Vagina (tissue), 2 donors: ENCODE measurements around the gene GAA.

ENCODE experiments used
- POLR2A ChIP-seq, 2 donors: fragments of 450-650 bp; IDR thresholded peaks; one replicate each; pipeline ENCODE4 v1.6.1; 2017; ENCODE audit warnings: antibody characterized with exemption in 2 of 2, mild to moderate bottlenecking in 2 of 2, moderate library complexity in 2 of 2
- TF ChIP-seq, protein P1 (sequence below), 3 experiments: fragments of 450-650 bp in 2 of 3; fragments of 200-600 bp in 1 of 3; sonication (generic) in 1 of 3; IDR thresholded peaks; one replicate each; pipeline ENCODE4 v1.5.1; 2017 to 2019; ENCODE audit warnings: antibody characterized with exemption in 3 of 3, mild to moderate bottlenecking in 2 of 3, moderate library complexity in 2 of 3

DNA sequence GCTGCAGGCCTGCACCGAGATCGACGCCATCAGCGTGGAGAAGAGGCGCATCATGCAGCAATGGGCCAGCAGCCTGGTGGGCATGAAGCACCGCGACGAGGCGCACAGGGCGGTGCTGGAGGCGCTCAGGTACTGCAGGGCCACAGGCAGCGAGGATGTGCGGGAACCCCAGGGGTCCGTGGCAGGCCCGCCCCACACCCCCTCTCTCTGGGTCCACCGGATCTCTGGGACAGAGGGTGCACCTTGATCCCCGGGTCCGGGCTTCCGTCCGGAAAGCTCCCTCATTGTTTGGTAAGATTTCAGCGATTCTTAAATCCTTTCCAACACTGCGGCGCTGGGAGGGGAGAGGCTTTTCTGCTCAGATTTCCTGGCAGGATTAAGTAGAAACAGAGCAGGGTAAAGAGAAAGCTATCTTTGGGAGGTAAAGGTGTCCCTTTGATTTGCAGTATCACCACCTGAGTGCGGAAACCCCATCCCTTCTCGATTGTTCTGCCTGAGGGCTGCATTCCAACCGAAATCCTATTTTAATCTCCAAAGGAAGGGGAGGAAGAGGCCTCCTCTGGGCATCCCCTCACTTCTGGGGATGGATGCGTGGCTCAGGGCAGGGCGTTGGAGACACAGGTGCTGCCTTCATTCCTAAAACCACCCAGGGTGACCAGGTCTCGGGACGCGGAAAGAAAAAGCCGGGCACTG lies 35.8 kb upstream of the GAA start:
- TF ChIP-seq, protein P1, sequence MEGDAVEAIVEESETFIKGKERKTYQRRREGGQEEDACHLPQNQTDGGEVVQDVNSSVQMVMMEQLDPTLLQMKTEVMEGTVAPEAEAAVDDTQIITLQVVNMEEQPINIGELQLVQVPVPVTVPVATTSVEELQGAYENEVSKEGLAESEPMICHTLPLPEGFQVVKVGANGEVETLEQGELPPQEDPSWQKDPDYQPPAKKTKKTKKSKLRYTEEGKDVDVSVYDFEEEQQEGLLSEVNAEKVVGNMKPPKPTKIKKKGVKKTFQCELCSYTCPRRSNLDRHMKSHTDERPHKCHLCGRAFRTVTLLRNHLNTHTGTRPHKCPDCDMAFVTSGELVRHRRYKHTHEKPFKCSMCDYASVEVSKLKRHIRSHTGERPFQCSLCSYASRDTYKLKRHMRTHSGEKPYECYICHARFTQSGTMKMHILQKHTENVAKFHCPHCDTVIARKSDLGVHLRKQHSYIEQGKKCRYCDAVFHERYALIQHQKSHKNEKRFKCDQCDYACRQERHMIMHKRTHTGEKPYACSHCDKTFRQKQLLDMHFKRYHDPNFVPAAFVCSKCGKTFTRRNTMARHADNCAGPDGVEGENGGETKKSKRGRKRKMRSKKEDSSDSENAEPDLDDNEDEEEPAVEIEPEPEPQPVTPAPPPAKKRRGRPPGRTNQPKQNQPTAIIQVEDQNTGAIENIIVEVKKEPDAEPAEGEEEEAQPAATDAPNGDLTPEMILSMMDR (IDR thresholded peaks at IDR 0.05) = no peak
- no peak for TF ChIP-seq POLR2A (IDR thresholded peaks at IDR 0.05)
